HG03571 (cell line): Measurements from ENCODE around the gene WDR1.

Source experiments
- ATAC-seq: cut with Tn5 transposase; IDR thresholded peaks from one replicate; pipeline ENCODE4 v1.9.1; 2021; ENCODE audit not compliant: unreplicated experiment

The WDR1 gene

DNA sequence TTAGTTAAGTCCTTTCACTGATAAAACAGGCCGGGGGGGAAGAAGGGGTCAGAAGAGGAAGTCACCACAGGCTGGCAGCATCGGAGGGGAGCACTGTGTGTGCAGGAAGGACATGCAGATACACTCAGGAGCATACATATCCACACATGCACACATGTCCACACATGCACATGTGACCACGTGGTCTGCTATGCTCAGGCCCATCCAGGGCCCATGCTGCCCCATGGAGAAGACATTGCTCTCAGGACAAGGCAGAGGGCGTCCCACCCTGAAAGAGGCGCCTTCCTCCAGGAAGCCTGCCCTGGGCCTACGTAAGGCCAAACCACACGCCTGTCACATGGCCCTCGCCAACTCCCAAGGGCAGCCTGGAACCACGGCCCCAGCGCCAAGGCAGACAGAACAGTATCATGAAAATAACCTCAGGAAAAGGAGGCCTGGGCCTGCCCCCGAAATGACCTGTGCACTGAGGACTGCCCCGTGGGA, 15.8 kb downstream of the WDR1 start:
- no peak for ATAC-seq

DNA sequence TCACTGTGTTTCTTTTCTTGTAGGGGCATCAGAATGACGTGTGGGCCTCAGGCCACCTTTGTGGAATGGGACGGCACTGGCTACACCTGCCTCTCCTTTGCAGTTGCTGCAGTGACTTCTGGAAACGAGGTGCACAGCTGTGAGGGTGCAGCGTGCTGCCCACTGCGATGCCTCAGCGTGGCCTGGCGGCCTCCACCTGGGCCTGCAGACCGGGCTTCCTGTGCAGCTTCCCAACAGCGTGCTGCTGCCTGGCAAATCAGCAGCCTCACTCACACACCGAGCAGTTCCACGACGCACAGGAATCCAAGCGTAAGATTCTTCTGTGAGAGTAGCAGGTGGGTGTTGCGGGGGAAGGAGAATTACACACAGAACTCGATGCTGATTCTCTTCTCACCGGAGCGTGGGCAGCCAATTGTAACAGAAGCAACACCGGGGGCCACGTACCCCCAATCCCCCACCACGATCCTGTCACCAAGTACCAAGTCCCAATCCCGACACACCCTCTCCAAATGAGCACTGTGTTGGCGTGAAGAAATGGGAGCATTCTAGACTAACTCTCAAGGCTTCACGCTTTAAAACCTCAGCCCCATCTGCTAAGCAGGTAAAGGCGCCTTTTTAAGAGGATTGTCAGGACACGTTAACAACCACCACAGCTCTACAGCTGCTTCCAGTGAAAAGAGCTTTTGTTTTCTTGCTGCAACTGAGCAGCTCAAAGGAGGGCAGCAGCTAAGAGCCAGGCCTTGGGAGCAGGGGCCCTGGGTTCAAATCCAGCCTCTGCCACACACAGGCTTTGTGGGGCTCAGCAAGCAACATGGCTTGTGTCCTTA, 16.9 kb downstream of the WDR1 start:
- ATAC-seq: no peak

GRCh38 chr4:10098780-10099160, 17.8 kb downstream of the WDR1 start:
- ATAC-seq: no peak

DNA sequence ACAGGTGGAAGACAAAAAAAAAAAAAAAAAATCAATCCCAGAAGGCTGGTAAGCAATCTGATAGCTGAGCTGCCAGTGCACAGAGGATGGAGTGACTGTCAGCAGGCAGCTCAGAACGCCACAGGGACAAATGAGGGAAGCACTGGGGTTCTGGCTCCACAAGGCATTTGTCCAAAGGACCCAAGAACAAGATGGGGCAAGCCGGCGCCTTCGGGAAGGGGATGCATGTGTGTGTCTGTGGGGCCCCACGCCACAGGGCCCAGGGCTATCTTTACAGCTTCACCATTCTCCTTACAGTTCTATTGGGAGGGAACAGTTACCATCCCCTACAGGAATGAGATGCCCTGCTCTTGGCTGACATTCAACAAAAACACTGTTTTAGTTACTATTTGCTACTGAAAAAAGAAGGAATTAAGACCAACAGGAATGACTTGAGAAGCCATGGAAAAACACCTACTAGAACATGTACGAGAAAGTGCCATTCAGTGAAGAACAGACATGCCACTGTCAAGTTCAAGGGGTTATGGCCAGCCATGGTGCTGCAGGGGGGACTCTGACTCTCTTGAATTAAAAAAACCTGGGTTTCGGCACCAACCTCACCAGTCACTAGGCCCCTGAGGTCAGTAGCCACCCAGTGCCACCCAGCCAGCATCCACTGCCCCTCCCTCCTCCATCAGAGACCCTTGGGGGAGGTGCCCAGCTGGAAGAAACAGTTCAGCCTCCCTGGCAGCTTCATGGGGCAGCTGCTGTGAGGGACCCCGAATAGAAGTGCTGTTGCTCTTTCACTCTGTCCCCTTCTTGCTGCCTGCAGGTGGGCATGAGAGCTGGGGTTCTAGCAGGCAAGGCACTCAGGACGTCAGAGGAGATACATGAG, 18.5 kb downstream of the WDR1 start:
- ATAC-seq: no peak

DNA sequence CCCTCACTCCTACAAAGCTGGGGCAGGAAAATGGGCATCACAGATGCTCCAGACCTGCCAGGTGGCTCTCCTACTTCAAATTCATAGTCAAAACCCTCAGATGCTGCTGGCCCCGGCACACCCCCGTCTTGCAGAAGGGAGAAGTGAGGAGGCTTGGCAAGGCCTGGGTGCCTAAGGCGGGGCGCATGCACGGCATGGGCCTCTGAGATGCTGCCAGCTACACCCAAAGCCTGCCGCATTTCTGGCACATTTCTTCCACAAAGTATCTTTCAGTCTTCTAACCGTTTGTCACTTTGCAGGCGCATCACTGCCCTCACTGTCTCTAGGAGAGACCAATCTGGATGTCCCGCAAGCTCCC, 19.6 kb downstream of the WDR1 start:
- ATAC-seq: no peak

- peak; percentile 54 for ATAC-seq
These were observed 20.2 kb downstream of the WDR1 start for GRCh38 chr4:10096201-10096977.

DNA sequence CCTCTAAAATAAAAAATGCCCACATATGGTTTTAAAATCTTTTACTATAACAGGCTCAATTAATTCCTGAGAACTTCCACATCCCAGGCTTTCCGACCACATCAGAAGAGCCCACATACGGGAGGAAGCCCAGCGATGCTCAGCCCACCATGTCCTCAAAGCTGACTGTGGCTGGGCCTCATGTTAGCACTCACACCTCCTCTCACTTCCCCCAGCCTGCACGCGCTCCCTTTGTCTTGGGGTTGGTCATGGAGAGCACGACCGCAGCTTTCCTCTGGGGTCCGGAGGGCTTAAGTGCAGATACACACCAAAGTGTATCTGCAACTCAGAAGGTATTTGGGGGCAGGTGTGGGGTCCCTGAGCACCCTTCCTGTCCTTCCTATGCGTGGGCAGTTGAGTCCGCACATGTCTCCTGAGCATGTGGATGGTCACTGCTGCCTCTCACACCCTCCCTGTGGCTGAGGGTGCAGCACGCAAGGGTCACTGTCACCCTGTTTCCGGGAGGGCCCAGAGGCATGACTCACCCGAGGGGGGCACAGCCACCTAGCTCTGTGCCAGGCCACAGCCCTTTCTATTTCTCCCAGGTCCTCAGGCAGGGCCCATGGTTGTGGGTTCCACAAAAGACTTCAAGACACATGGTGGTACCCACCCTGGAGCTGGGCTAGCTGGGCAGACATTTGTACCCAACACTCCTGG, 21.2 kb downstream of the WDR1 start:
- no peak for ATAC-seq

DNA sequence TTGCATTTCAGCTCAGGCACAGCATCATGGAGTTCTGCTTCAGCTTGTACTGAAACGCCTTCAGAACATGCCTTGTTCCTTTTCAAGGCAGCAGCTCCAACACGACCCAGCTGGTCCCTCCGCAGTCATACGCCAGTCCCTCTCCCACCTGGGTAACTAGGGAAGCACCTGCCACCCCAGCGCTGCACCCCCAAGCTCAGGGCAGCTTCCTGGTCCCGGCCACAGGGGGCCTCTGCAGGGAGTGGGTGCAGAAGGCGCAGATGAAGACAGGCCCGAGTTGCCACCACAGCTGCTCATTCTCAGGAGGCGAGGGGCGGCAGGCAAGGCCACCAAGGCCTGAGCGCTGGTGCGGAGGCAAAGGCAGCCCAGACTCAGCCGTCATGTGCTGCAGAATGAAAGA, 21.8 kb downstream of the WDR1 start:
- ATAC-seq: no peak

DNA sequence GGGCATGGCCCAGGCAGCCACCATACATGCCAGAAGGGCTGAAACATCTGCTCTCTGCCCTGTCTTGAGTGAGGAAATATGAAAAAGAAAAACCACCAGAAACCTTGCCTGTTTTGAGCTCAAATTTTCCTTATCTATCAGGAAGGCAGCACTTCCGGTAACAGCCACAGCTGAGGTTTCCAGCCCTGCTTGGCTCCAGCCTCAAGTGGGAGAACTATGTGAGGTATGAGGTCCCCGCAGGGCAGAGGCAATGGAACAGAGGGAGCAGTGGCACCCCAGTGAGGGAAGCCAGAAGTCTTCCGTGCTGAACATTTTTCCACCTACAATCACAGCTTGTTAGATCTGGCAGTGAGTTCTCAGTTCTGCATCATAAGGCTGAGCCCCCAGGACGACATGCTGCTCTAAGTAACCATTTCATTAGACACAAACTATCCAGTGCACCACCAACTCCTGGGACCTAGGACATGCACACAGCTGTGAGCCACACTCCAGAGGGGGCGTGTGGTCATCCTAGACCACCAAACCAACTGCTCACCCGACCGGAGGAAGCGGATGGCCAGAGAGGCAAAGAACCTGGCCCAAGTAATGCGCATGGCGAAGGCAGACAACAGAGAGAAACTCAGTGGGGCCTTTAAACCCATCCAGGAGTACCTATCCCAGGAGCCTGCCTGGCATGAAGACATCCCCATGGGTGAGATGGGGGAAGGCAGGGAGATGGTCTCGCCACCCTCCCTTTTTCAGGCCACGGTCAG, 22.6 kb downstream of the WDR1 start:
- no peak for ATAC-seq

- ATAC-seq: no peak
These were observed 23.4 kb downstream of the WDR1 start for GRCh38 chr4:10093271-10093621.

GRCh38 chr4:10092481-10093270, 23.9 kb downstream of the WDR1 start:
- ATAC-seq: no peak

GRCh38 chr4:10091531-10092181, 24.9 kb downstream of the WDR1 start:
- no peak for ATAC-seq

DNA sequence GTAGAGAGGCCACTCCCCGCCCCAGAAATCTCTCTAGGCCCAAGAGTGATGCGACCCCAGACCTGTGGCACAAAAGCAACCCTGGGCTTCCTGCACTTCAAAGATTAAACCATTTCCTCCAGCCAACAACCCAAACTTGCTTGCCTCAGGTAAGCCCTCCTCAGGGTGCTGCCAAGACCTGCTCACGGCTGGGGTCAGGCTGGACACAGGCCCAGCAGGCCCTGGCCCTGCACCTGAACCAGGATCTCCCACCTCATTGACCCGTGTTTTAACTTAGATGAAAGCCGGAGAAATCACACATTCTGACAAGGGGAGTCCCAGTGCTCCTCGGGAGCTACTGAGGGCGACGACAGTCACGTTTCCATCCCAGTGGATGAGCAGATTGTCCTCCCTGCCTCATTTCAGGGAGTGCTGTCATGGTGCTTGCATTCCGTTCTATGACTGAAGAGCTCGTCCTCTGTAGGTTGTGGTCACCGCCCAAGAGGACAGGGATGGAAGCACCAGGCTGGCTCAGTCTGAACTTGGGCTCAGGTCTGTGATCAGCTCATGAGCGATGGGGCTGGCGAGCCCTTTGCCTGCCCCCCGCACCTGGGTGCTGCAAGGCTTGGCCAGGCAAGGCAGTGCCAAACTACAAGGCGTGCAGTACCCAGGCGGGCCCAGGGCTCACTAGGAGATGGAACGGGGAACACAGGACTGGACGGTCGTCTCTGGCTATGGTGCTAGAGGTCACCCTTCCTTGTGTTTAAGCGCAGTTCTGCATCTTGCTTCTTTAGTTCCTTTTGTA, 25.9 kb downstream of the WDR1 start:
- no peak for ATAC-seq

DNA sequence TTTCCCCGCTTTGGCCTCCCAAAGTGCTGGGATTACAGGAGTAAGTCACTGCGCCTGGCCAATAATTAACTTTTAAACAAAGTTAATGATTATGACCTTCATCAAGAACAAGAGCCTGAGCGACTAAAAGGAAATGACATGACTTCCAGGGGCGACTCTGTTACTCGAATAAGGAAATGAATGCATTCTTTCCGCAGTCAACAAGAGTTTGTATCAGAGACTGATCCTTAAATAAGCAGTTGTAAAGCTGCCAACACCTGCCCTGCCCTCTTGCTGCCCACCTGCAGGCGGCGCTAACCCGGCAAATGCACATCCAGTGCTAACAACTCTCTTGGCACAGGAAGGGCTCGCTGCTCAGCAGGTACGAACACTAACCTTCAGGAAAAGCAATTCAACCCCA, 27.3 kb downstream of the WDR1 start:
- no peak for ATAC-seq

DNA sequence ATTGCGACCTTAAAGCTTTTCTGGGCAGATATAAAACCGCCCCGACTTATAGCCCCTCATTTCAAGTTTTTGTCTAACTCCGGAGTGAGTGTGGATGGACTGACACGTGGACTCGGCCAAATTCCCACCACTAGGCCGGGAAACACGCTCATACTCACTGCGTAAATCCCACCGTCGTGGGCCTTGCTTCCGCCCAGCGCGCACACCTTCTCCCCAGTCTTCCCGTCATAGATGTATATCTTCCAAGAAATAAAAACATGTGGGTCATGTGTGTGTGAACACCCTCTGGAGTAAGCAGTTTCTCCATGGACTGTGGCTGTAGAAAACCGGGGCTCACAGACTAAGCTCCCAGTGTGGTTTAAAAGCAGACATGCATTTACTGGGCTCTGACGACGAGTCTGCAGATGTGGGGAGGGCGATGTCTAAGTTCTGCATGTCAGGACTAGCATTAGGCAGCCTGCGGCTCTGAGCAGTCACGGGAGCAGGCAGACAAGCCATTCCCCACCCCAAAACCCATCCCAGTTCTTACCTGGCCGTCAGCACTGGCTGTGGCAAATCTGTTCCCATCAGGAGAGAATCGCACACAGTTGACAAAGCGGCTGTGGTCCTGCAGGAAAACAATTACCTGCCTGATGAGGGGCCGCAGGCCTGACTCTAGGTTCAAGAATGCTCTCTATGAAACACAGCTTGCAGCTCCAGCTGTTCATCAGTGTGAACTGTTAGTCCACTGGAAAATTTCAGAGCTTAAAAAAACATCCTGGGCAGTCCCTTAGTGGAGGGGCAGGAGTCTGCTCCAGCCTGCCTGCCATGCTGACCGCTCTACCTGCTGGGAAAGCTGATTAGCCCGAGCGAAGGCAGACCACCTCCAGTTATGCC, 28.2 kb downstream of the WDR1 start:
- ATAC-seq: no peak

DNA sequence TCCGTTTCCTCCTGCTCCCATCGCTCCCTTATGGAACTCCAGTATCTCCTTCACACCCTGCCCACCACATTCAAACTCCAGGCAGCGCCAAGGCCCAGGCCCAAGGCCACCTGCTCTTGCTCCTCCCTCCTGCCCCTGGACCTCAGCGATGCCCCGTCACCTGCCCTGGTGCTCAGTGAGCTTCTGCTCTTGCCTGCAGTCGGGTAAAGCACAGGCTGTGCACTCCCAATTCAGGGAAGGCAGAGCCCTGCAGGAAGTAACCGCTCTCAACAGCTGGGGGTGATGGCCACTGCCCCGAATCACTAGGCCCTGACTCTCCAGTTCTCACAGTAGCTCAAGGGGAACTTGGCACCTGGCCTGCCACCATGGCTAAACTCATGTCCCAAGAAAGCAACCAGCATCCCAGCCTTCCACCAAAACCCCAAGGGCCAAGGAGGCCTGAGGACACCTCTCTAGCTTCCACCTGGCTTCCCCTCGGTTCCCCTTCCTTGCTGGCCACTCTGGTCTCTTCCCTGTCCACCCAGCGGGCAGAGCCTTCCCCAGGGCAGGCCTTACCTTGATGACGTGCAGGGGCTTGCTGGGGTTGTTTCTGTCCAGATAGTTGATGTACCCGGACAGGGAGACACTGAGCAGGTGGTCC, 29.3 kb downstream of the WDR1 start:
- ATAC-seq: no peak
